ENCODE measurements around the gene CAMK1G.

The CAMK1G gene

DNA sequence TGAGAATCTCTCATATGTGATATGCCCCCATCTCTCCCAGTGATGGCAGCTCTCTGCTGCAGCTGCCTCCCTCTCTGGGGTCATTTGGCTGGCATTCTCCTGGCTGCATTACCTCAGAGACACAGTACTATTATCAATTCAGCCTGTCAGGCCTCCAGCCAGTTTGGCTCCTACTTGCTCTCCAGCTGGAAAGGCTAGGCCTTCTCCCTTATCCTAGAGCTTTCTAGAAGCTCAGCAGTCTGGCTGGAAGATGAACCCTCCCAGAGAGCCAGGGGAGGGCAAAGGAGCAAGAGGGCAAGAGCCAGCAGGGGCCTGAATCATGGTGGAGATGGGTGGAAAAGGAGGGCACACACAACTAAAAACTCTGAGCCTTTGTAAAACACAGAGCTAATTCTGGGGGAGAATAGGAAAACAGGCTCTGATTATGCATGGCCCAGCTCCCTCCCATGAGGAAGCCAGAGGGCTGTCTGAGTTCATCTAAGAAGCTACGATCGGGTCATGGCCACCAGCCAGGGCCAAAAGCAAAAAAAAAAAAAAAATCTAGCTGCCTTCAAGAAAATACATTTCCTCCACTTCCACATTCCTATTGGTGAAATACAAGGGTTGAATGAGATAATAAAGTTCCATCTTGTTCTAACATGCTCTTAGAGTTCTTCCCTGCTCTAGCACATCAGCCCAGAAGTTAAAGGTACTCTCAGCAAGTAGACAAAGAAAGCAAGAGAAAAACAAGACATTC, 59.9 kb downstream of the CAMK1G start:
- DNase-seq = no peak

DNA sequence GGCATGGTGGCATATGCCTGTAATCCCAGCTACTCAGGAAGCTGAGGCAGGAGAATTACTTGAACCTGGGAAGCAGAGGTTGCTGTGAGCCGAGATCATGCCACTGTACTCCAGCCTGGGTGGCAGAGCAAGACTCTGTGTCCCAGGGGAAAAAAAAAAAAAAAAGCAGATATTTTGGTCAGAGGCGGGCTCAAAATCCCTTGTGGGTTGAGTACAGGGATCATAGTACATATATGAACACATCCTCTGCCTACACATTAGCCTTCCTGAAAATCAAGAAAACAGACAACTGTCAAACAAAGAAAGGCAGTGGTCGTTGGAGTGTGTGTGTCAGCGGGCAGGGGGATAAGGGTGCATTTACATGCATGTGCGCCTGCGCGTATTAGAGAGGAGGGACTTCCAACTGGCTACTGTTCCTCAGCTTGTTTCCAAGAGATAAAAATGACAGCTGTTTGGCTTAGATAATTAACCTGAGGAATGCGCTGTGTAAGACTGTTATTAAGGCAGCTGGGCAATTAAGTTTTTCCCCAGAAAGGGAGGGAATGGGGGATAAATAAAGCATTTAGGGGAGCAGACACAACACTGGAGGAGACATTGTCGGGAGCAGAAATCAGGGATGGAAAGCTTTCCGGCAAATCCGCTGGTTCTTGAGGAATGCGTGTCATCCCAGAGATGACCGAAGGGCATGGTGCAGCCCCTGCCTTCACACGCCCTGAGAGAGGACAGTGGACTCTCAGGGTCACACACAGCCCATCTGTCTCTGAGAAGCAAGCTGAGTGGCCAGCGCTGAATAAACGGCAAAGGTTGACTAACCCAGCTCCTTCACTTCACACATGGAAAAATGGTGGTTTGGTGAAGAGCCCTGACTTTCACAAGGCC, 62.3 kb downstream of the CAMK1G start:
- DNase-seq = no peak

GRCh38 chr1:209646558-209646957, 63.0 kb downstream of the CAMK1G start:
- DNase-seq = no peak

DNA sequence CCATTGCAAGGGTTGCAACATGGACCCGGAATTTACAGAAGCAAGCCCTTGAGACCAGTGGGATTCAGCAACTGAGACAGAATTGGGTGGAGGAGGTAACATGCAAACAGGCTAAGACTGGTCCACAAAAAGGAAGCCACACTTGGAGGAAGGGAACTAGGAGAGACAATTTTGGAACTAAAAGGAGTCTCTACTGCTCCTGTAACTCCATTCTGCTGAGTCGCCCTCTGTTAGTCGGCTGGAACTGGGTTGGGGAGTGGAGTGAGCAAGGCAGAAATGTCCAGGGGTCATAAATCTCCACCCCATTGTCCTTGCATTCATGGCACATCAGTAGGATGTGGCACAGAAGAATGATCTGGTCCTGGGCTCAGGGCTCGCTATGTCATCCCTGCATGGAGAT, 63.6 kb downstream of the CAMK1G start:
- no peak for DNase-seq

DNA sequence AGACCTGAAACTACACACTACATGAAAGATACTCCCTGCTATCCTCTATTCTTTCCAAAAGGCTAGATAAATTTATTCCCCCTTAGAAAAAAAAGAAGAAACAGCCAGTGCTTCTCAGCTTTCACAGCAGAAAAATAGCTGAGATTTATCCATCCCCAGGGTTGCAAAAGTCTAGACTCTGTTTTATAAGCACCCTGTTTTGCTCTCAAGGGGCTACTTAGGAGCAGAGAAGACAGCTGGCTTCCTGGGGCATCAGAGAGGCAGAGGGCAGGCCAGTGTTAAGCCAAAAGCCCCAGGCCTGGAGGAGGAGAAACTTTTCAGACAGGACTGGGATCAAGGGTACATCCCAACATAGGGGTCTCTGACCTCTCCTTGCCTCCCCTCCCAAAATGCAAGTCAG, 64.8 kb downstream of the CAMK1G start:
- no peak for DNase-seq

DNA sequence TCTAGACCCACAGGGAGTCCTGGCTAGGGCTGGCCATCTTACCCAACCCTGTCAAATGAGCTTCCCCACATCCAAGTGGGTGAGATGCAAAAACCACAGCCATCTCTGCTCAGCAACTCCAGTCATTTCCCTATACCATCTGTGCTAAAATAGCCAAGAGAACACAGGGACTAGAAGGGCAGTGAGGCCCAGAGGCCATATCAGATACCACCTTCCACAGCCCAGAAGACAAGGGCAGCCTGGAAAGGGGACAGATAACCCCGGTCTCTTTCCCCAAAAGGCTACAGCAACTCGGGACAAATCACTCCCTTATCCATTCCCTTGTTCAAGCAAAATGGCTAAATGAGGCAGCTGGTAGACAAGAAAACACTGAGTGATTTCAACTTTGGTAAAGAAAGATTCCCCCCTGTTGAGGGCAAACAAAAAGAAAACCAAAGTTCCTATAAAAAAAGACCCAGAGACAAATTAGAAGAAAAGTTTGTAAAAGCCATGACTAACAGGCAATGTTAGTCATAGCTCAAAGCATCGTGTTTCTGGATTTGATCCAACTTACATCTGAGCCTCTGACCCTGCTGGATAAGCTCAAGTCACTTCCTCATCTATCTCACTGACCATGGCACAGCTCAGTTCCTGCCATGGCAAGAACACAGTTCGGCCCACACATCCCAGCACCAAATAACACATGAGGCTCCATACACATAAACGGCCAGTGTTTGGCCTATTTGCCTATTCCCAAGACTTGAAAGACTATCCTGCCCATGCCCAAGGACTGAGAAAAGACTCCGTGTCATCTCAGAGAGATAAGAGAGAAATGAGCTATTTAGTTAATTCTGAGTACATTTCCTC, 65.6 kb downstream of the CAMK1G start:
- DNase-seq = no peak

DNA sequence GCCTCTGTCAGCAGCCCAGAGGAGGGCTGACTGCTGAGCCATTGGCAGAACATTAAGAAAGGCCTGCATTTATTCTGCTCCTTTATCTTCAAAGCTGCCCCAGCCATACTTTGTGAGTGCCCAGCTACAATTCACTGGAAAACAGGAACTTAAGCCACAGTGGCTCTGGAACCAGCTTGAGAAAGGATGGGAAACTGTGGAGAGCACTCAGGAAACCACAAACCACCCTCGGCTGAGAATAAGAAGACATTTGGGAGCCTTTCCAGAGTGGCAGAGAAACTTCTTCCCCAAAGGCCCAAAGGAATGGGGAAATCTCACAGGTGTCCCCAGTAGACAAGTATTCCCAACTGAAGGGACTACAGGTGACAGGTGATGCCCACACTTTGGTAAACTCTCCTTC, 66.9 kb downstream of the CAMK1G start:
- DNase-seq = no peak

DNA sequence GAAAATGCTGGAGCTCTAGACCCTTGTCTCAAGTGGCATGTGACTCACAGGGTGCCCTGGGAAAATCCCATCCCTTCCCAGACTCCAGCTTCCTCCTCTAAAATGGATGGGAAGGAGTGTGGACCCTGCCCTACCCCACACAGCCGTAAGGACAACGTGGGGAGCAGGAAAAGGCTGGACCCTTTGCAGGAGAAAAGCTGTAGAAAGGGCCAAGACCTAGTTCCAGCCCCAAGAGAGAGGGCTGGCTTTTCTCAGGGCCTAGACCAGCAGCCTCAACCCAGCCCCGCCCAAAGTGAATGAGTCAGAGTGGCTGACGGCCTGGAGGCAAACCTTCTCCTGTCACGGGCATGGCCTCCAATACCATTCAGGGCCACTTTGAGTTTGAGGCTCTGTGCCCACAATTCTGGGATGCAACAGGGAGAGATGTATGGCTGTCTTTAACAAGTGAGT, 67.6 kb downstream of the CAMK1G start:
- no peak for DNase-seq

DNA sequence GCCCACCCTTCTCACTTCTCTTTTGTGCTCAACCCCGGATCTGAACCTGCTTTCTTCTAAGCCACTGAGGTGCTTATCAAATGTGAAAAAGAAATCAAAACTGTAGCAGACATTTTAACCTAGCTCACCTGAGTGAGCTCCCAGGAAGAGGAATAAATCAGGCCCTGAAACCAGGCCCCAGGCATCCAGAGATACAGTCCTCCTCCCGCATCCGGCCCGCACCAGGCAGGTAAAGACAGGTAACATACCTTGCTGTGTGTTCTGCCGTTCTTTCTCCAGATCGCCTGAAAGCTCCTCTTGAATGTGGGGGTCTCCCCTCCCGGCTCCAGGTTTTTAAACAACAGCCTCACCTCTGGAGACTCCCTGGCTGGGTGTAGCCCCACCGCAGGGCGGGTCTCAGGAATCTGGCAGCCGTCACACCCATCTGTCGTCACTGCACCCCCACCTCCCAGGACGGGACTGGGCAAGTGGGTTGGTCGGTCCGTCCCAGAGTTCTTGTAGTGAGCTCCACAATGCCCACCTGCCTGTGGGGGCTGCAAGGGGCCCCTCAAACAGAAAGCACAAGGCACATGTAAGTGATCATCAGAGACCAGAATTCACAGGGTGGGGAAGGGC, 68.7 kb downstream of the CAMK1G start, which contains the start of gene LAMB3:
LAMB3 (minus strand) TSS at position 305 of the 615 bp plus-strand sequence. CDS start 1,481 bp downstream, outside the sequence.
- DNase-seq = no peak

- peak; percentile 36 for DNase-seq
Observed at GRCh38 chr1:209652873-209653401, 69.4 kb downstream of the CAMK1G start.

DNA sequence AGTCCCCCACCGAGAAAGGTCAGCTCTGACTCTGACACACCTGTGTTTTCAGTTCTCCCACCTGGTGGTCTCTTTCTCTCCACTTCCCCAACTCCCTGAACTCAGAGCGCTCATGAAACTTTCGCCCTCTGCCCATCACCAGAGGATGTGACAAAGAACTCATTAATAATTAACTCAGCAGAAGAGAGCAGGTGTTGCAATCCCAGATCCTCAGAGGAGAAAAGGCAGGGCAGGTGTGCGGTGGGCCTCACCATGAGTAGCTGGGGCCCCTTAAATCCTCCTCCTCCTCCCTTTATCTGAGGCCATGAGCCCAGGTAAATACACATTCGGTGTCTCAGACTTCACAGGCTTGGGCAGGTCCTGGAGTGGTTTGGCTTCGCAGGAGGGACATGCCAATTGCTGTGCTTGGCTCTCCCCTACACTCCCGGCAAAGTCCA, 70.4 kb downstream of the CAMK1G start:
- no peak for DNase-seq

- DNase-seq = no peak
Observed at GRCh38 chr1:209655411-209656231, 72.1 kb downstream of the CAMK1G start.

GRCh38 chr1:209657140-209657879, 73.8 kb downstream of the CAMK1G start:
- DNase-seq = no peak

- no peak for DNase-seq
Observed at GRCh38 chr1:209657918-209658317, 74.4 kb downstream of the CAMK1G start.

DNA sequence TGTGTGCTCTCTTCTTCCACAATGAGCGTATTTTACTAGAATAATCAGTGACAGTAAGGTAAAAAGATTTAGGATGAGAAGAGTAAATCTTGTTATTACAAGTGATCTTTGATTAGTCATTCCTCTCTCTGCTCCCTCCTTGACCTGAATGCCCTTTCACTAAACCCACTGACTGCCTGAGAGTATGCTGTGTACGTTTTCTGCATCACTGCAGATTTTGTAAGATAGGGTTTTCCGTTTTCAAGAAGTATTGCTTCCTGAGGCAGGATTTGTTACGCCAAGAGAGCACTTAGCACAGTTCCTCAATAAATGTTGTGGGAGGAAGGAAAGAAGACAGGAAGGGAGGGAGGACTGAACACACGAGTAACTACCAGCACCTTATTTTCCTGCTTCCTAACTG, 76.4 kb downstream of the CAMK1G start:
- no peak for DNase-seq

DNA sequence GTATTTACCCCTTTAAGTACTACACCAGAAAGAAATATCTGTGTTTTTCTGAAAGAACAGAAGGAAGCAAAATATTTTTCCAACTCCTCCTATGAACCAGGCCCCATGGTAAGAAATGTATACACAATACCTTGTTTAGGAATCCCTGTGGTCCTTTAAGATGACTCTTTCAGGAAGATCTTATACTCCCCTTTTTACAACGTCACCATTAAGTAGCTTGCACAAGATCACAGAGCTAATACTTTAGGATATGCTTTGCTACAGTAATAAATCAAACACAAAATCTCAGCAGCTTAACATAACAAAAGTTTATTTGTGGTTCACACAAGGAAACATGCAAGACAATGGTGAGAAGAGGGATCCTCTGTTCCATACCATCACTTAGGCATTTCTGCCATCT, 77.6 kb downstream of the CAMK1G start:
- DNase-seq = no peak

DNA sequence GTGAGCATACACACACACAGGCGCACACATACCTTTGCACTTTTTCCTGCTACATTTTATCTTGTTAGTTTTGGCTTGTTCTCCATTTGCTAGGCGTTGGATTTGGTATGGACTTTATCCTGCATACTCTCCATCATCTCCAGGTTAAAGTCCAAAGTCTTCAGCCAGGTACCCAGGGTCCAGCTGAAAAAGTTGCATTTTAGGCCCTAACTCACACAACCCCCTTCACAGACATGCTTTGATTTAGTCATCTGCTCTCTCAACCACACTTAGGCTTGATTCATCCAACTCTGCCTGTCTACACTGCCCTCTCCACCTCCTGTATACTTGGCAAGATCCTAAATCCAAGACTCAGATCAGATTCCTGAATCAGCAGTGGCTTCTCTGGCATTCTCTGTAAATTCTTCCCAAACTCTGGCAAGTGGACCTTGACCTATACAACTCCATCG, 79.4 kb downstream of the CAMK1G start:
- no peak for DNase-seq

Data from NCI-H1694 (cell line).